ENCODE results near the gene PSME1. TPM values are rescaled to one million over a fixed set of nuclear protein-coding genes. Genes with fewer than 3 reads are reported as not detected.

Gene PSME1
- total and polyA plus RNA-seq, 2 of the 13 experiments (the other 11 are each of a cell fraction or from before 2014, with no cell fraction given), result 159 to 608 TPM

GRCh38 chr14:24136684-24137528, 912 bp downstream of the PSME1 start (continued):
- TF ChIP-seq, protein P1, sequence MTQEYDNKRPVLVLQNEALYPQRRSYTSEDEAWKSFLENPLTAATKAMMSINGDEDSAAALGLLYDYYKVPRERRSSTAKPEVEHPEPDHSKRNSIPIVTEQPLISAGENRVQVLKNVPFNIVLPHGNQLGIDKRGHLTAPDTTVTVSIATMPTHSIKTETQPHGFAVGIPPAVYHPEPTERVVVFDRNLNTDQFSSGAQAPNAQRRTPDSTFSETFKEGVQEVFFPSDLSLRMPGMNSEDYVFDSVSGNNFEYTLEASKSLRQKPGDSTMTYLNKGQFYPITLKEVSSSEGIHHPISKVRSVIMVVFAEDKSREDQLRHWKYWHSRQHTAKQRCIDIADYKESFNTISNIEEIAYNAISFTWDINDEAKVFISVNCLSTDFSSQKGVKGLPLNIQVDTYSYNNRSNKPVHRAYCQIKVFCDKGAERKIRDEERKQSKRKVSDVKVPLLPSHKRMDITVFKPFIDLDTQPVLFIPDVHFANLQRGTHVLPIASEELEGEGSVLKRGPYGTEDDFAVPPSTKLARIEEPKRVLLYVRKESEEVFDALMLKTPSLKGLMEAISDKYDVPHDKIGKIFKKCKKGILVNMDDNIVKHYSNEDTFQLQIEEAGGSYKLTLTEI (CRISPR knock-in tag; conservative IDR thresholded peaks at IDR 0.05), result no peak
- TF ChIP-seq ZNF225 (CRISPR knock-in tag; IDR thresholded peaks at IDR 0.05) (no peak), ARID4A (CRISPR knock-in tag; IDR thresholded peaks at IDR 0.05; ENCODE audit: borderline replicate concordance) (no peak), ZBTB3 (CRISPR knock-in tag; IDR thresholded peaks at IDR 0.05; ENCODE audit: borderline replicate concordance, low read depth) (0 out of 2 replicates have a peak, but pooled peaks have one; percentile 26), KLF12 (CRISPR knock-in tag; IDR thresholded peaks at IDR 0.05; ENCODE audit: borderline replicate concordance) (no peak), MLLT10 (CRISPR knock-in tag; IDR thresholded peaks at IDR 0.05) (no peak), SNAPC4 (CRISPR knock-in tag; IDR thresholded peaks at IDR 0.05) (no peak; the same call in 1 of the 2 replicates), ZFY (CRISPR knock-in tag; IDR thresholded peaks at IDR 0.05) (no peak), THAP11 (CRISPR knock-in tag; IDR thresholded peaks at IDR 0.05) (no peak), TSC22D2 (CRISPR knock-in tag; IDR thresholded peaks at IDR 0.05; ENCODE audit: borderline replicate concordance) (no peak), BORCS8-MEF2B (CRISPR knock-in tag; IDR thresholded peaks at IDR 0.05) (peak; percentile 61), ZNF883 (CRISPR knock-in tag; IDR thresholded peaks at IDR 0.05; ENCODE audit: not compliant biosample characterization) (no peak), MED8 (CRISPR knock-in tag; IDR thresholded peaks at IDR 0.05; ENCODE audit: insufficient replicate concordance) (no peak), MXD4 (CRISPR knock-in tag; IDR thresholded peaks at IDR 0.05) (no peak), ZNF274 (CRISPR knock-in tag; IDR thresholded peaks at IDR 0.05) (no peak), ZFP37 (CRISPR knock-in tag; IDR thresholded peaks at IDR 0.05; ENCODE audit: borderline replicate concordance) (no peak; the same call in 1 of the 2 replicates), HHEX (CRISPR knock-in tag; IDR thresholded peaks at IDR 0.05) (no peak), ZNF749 (CRISPR knock-in tag; IDR thresholded peaks at IDR 0.05; ENCODE audit: borderline replicate concordance) (0 out of 2 replicates have a peak, but pooled peaks have one; percentile 5)

All from HepG2 (cell line).